Osteocyte (in vitro differentiated cells): ENCODE data around the gene CERCAM. TPM values are rescaled to one million over a fixed set of nuclear protein-coding genes. Genes with fewer than 3 reads are reported as not detected.

Experiments
- DNase-seq: peaks from one replicate; pipeline ENCODE4 v3.0.0; 2021; ENCODE audit warnings: mixed read lengths; ENCODE audit not compliant: unreplicated experiment; ENCODE audit errors: extremely low spot score
- H3K27ac Mint-ChIP-seq: one replicate; pipeline ENCODE4 v1.8.0; 2021; ENCODE audit warnings: mild to moderate bottlenecking, mixed read lengths; ENCODE audit not compliant: unreplicated experiment
- H3K27me3 Mint-ChIP-seq: one replicate; pipeline ENCODE4 v1.8.0; 2021; ENCODE audit warnings: mixed read lengths; ENCODE audit not compliant: unreplicated experiment
- H3K36me3 Mint-ChIP-seq: one replicate; pipeline ENCODE4 v1.8.0; 2021; ENCODE audit warnings: mixed read lengths; ENCODE audit not compliant: unreplicated experiment
- H3K4me1 Mint-ChIP-seq: one replicate; pipeline ENCODE4 v1.8.0; 2021; ENCODE audit warnings: mixed read lengths; ENCODE audit not compliant: unreplicated experiment
- H3K4me3 Mint-ChIP-seq: one replicate; pipeline ENCODE4 v1.8.0; 2021; ENCODE audit warnings: mild to moderate bottlenecking, moderate library complexity, mixed read lengths; ENCODE audit not compliant: unreplicated experiment
- H3K9me3 Mint-ChIP-seq: one replicate; pipeline ENCODE4 v1.8.0; 2021; ENCODE audit warnings: mixed read lengths; ENCODE audit not compliant: unreplicated experiment
- CTCF ChIP-seq: fragments of 200-600 bp; sonication (generic); IDR thresholded peaks from 2 replicates; pipeline ENCODE4 v1.5.0; 2021; ENCODE audit warnings: antibody characterized with exemption, mild to moderate bottlenecking, moderate library complexity
- total RNA-seq: library from RNA; stranded (reverse); gene quantifications from 2 replicates; pipeline ENCODE4 v1.2.1, GENCODE V29; 2021

The CERCAM gene
- total RNA-seq, 1 donor from 2014 or later: 128 TPM

GRCh38 chr9:128408963-128409431 is 11.7 kb upstream of the CERCAM start:
- TF ChIP-seq CTCF: no peak
- H3K36me3 Mint-ChIP-seq: no peaks in the 10 kb centered on the region
- DNase-seq: no peak
- H3K4me3 Mint-ChIP-seq: no peak overlapping the region
- H3K9me3 Mint-ChIP-seq: no peaks in the 10 kb centered on the region
- peaks cover 12% of the 10 kb centered on the region for H3K27me3 Mint-ChIP-seq
- H3K4me1 Mint-ChIP-seq: peaks cover 2% of the 10 kb centered on the region
- H3K27ac Mint-ChIP-seq: no peak overlapping the region

DNA sequence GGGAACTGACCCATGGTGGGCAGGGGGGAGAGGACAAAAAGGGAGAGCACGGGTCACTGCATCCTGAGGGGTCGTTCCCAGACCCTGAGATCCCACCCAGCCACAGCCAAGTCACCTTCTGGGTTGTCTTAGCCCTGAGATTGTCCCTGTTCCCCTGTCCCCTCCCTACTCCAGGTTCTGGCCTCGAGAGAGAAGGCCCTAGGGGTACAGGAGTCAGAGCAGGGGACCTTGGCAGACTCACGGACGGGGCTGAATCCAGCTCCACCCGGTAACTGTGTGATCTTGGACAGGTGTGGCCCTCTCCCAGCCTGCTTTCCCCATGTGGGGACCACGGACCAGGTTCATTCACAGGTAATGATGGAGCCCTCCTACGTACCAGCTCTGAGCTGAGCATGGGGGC is 11.2 kb upstream of the CERCAM start:
- no peak for TF ChIP-seq CTCF
- Mint-ChIP-seq H3K4me3 (no peak overlapping the region), H3K27me3 (peaks cover 17% of the 10 kb centered on the region), H3K4me1 (peaks cover 2% of the 10 kb centered on the region), H3K27ac (no peak overlapping the region), H3K36me3 (no peaks in the 10 kb centered on the region), H3K9me3 (no peaks in the 10 kb centered on the region)
- DNase-seq: no peak

GRCh38 chr9:128409978-128410377 is 10.7 kb upstream of the CERCAM start:
- no peaks in the 10 kb centered on the region for H3K9me3 Mint-ChIP-seq
- H3K27me3 Mint-ChIP-seq: peaks cover 22% of the 10 kb centered on the region
- no peak overlapping the region for H3K27ac Mint-ChIP-seq
- no peak overlapping the region for H3K4me3 Mint-ChIP-seq
- DNase-seq: no peak
- TF ChIP-seq CTCF: peak; percentile 39
- H3K36me3 Mint-ChIP-seq: no peaks in the 10 kb centered on the region
- H3K4me1 Mint-ChIP-seq: peaks cover 2% of the 10 kb centered on the region

GRCh38 chr9:128411364-128412119 is 9.1 kb upstream of the CERCAM start:
- no peak overlapping the region for H3K27ac Mint-ChIP-seq
- peaks cover 2% of the 10 kb centered on the region for H3K4me1 Mint-ChIP-seq
- H3K4me3 Mint-ChIP-seq: no peak overlapping the region

More at GRCh38 chr9:128411364-128412119, 9.1 kb upstream of the CERCAM start:
- no peak for DNase-seq
- TF ChIP-seq CTCF: no peak
- no peaks in the 10 kb centered on the region for H3K9me3 Mint-ChIP-seq
- H3K27me3 Mint-ChIP-seq: peaks cover 38% of the 10 kb centered on the region
- no peaks in the 10 kb centered on the region for H3K36me3 Mint-ChIP-seq
